ENCODE measurements around the gene BRD4.

DNA sequence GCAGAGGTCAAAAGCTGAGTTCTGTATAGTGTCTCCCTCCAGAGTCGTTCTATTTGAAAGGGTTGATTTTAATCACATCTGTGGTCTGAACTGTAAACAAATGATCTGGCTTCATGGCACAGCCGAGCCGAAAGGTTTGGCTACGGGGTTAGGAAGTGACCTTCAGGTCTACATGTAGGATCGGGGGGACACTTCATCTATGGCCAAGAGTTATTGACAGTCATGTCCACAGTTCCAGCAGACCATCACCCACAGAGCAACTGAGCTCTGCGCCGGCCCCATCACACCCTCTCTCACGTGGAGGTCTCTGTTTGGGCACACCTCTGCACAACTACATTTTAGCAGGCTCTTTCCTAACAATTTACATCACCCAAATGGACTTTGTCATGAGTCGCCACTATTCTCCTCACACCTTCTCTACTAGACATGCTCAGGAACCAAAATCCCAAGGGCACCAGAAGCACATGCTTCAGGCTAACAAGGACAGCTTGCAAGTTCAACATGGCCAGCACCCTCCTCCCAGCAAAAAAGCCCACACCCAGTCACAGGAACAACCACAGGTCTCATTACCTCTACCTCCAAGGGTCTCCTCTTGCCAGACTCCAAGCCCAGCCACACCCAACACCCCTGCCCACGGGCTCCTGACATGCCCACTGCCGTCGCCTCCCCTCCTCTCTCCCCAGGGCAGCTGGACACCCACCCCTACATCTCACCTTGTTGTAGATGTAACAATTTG is 64.0 kb downstream of the BRD4 start:
- TF ChIP-seq, protein P1, sequence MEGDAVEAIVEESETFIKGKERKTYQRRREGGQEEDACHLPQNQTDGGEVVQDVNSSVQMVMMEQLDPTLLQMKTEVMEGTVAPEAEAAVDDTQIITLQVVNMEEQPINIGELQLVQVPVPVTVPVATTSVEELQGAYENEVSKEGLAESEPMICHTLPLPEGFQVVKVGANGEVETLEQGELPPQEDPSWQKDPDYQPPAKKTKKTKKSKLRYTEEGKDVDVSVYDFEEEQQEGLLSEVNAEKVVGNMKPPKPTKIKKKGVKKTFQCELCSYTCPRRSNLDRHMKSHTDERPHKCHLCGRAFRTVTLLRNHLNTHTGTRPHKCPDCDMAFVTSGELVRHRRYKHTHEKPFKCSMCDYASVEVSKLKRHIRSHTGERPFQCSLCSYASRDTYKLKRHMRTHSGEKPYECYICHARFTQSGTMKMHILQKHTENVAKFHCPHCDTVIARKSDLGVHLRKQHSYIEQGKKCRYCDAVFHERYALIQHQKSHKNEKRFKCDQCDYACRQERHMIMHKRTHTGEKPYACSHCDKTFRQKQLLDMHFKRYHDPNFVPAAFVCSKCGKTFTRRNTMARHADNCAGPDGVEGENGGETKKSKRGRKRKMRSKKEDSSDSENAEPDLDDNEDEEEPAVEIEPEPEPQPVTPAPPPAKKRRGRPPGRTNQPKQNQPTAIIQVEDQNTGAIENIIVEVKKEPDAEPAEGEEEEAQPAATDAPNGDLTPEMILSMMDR (IDR thresholded peaks at IDR 0.05) = no peak
- no peak for TF ChIP-seq POLR2A (IDR thresholded peaks at IDR 0.05)

All from tibial nerve (tissue), 3 donors.